SK-N-SH (cell line): ENCODE results near the gene ITIH5. TPM values are rescaled to one million over a fixed set of nuclear protein-coding genes. Genes with fewer than 3 reads are reported as not detected.

Experiments
- CTCF ChIA-PET: fragments of 300-600, 350-600 bp; formaldehyde crosslinking; extraction: SDS; loops from one replicate; lab custom pipeline; 2021; lab: Yijun Ruan, JAX
- POLR2A ChIA-PET: fragments of 350-600 bp; sonication (Branson Sonifier 250); formaldehyde crosslinking; extraction: SDS; loops from one replicate; lab custom pipeline; 2020; ENCODE audit warnings: antibody characterized with exemption, inconsistent platforms; lab: Yijun Ruan, JAX
- DNase-seq: peaks from one replicate; pipeline ENCODE4 v3.0.0; 2012
- H2AFZ ChIP-seq: fragments of 200-600 bp; sonication (generic); 2 replicates; pipeline ENCODE4 v1.8.1; 2016; ENCODE audit warnings: antibody characterized with exemption, mild to moderate bottlenecking, low read depth
- H3F3A ChIP-seq: fragments of 200-600 bp; sonication (generic); replicated peaks from 2 replicates; pipeline ENCODE3; 2016; ENCODE audit warnings: antibody characterized with exemption, mild to moderate bottlenecking; ENCODE audit not compliant: insufficient read depth
- H3K27ac ChIP-seq, 2 experiments: fragments of 200-500 bp in 1 of 2; fragments of 200-600 bp in 1 of 2; sonication (Bioruptor generic) in 1 of 2; sonication (generic), shearing (Covaris generic) in 1 of 2; 2 replicates each; pipeline versions ENCODE4 v1.5.1 to v1.6.1; 2014 to 2016; ENCODE audit warnings: low read depth in 2 of 2, inconsistent platforms in 1 of 2, low read length in 1 of 2, mild to moderate bottlenecking in 1 of 2, mixed read lengths in 1 of 2
- H3K27me3 ChIP-seq: fragments of 200-600 bp; sonication (generic), shearing (Covaris generic); 2 replicates; pipeline ENCODE4 v1.6.1; 2016; ENCODE audit warnings: mixed run types; ENCODE audit not compliant: insufficient read depth
- H3K36me3 ChIP-seq, 2 experiments: fragments of 200-500 bp in 1 of 2; fragments of 200-600 bp in 1 of 2; sonication (Bioruptor generic) in 1 of 2; sonication (generic) in 1 of 2; replicated peaks in 1 of 2; 2 replicates each; pipeline versions ENCODE3 to v1.5.1; 2014 to 2016; ENCODE audit warnings: low read length in 1 of 2, mild to moderate bottlenecking in 1 of 2; ENCODE audit not compliant: insufficient read depth in 2 of 2, control insufficient read depth in 1 of 2
- H3K4me1 ChIP-seq, 2 experiments: fragments of 200-500 bp in 1 of 2; fragments of 200-600 bp in 1 of 2; sonication (Bioruptor generic) in 1 of 2; sonication (generic), shearing (Covaris generic) in 1 of 2; 2 replicates each; pipeline versions ENCODE4 v1.5.1 to v1.6.1; 2014 to 2016; ENCODE audit warnings: low read depth in 1 of 2, low read length in 1 of 2, mixed run types in 1 of 2; ENCODE audit not compliant: insufficient read depth in 2 of 2, control insufficient read depth in 1 of 2
- H3K4me2 ChIP-seq: fragments of 200-600 bp; sonication (generic), shearing (Covaris generic); 2 replicates; pipeline ENCODE4 v1.6.1; 2017; ENCODE audit warnings: mixed run types
- H3K4me3 ChIP-seq, 2 experiments: fragments of 200-500 bp in 1 of 2; fragments of 200-600 bp in 1 of 2; sonication (Bioruptor generic) in 1 of 2; sonication (generic), shearing (Covaris generic) in 1 of 2; 2 replicates each; pipeline versions ENCODE4 v1.5.1 to v1.8.1; 2014 to 2016; ENCODE audit warnings: low read depth in 2 of 2, inconsistent platforms in 1 of 2, low read length in 1 of 2, mild to moderate bottlenecking in 1 of 2, mixed read lengths in 1 of 2, moderate library complexity in 1 of 2
- H3K79me2 ChIP-seq: fragments of 200-600 bp; sonication (generic); 2 replicates; pipeline ENCODE4 v1.8.1; 2017; ENCODE audit warnings: mild to moderate bottlenecking; ENCODE audit not compliant: insufficient read depth
- H3K9ac ChIP-seq: fragments of 200-600 bp; sonication (generic); 2 replicates; pipeline ENCODE4 v1.6.1; 2017; ENCODE audit warnings: mixed run types
- H3K9me2 ChIP-seq: fragments of 200-600 bp; sonication (generic); 2 replicates; pipeline ENCODE4 v1.6.1; 2017; ENCODE audit warnings: mixed run types
- H3K9me3 ChIP-seq: fragments of 200-600 bp; sonication (generic); 2 replicates; pipeline ENCODE4 v1.6.1; 2017; ENCODE audit warnings: mixed run types, mild to moderate bottlenecking, moderate library complexity
- H4K20me1 ChIP-seq: fragments of 200-600 bp; sonication (generic); 2 replicates; pipeline ENCODE4 v1.6.1; 2017; ENCODE audit warnings: mild to moderate bottlenecking, mixed run types; ENCODE audit not compliant: insufficient read depth
- CHD2 ChIP-seq: fragments of 150-350 bp; IDR thresholded peaks from 2 replicates; pipeline ENCODE4 v1.6.1; 2018; ENCODE audit warnings: low read length; ENCODE audit not compliant: partially characterized antibody
- EZH2phosphoT487 ChIP-seq: fragments of 200-600 bp; sonication (generic); IDR thresholded peaks from 2 replicates; pipeline ENCODE4 v1.6.1; 2017; ENCODE audit warnings: low read depth, mixed run types, mild to moderate bottlenecking, antibody characterized with exemption, moderate library complexity, borderline replicate concordance
- FOSL2 ChIP-seq: IDR thresholded peaks from 2 replicates; pipeline ENCODE4 v1.4.0; 2012; ENCODE audit warnings: low read depth, mild to moderate bottlenecking, moderate library complexity, borderline replicate concordance
- GABPA ChIP-seq: IDR thresholded peaks from 2 replicates; pipeline ENCODE4 v1.4.0; 2012; ENCODE audit warnings: low read depth, mild to moderate bottlenecking
- GATA2 ChIP-seq: sonication (generic); formaldehyde crosslinking; IDR thresholded peaks from 2 replicates; pipeline ENCODE4 v1.5.0; 2020; ENCODE audit warnings: mild to moderate bottlenecking, missing genetic modification reagents
- MEF2A ChIP-seq: IDR thresholded peaks from 2 replicates; pipeline ENCODE4 v1.4.0; 2012; ENCODE audit warnings: low read depth, borderline replicate concordance
- POLR2AphosphoS5 ChIP-seq: IDR thresholded peaks from 2 replicates; pipeline ENCODE4 v1.6.1; 2012; ENCODE audit warnings: low read depth, low read length
- RAD21 ChIP-seq: IDR thresholded peaks from 2 replicates; pipeline ENCODE4 v1.6.1; 2012; ENCODE audit warnings: mild to moderate bottlenecking, low read length
- TCF12 ChIP-seq: IDR thresholded peaks from 2 replicates; pipeline ENCODE4 v1.4.0; 2012
- YY1 ChIP-seq: IDR thresholded peaks from 2 replicates; pipeline ENCODE4 v1.4.0; 2012; ENCODE audit warnings: low read depth, mild to moderate bottlenecking
- WGBS: methylation state at CpG from one replicate; pipeline ENCODE4 v1.1.6; 2017; ENCODE audit warnings: low lambda C conversion rate; 5-methylcytosine and 5-hydroxymethylcytosine counted together
- polyA plus RNA-seq, 3 experiments: library from polyadenylated mRNA; depleted of rRNA; stranded (reverse); fragments of >200 nt; gene quantifications; 2 replicates each; pipeline ENCODE4 v1.2.3, GENCODE V29; 2012
- TF ChIP-seq, protein P1 (sequence below): IDR thresholded peaks from 2 replicates; pipeline ENCODE4 v1.4.0; 2012; ENCODE audit warnings: low read depth
- TF ChIP-seq, protein P2 (sequence below): fragments of 150-350 bp; IDR thresholded peaks from 2 replicates; pipeline ENCODE4 v1.6.1; 2016; ENCODE audit warnings: mild to moderate bottlenecking, low read depth, low read length
- TF ChIP-seq, protein P3 (sequence below): IDR thresholded peaks from 2 replicates; pipeline ENCODE4 v1.4.0; 2012; ENCODE audit warnings: low read depth, borderline replicate concordance
- TF ChIP-seq, protein P4 (sequence below): IDR thresholded peaks from 2 replicates; pipeline ENCODE4 v1.4.0; 2012; ENCODE audit warnings: low read depth, borderline replicate concordance

ITIH5 gene
- polyA plus RNA-seq, 1 of the 3 experiments (the other 2 are of a cell fraction), result 0.07 TPM

DNA sequence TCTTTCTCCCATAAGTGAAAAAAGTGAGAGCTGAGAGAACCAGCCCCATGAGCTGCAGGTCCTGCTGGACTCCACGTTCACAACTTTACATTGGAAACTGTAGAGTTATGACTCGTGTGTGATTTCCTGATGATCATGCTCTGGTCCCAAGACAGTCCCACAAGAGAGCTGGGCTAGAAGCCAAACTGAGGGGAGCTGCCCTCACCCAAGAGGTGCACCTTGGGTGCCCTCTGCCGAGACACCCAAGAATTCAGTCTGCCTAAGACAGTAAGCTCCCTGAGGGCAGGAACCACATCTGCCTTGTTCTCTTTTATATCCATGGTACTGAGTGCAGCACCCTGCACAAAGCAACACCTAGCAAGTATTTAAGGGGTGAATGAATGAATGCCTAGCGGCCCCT lies 143.1 kb downstream of the ITIH5 start:
- Histone ChIP-seq H3K9ac (no peak overlapping the region), H3K9me3 (no peaks in the 10 kb centered on the region), H3K79me2 (no peaks in the 10 kb centered on the region), H3K4me2 (no peak overlapping the region), H3K27ac (no peak overlapping the region), H2AFZ (no peak overlapping the region), H3K9me2 (no peaks in the 10 kb centered on the region), H3K4me3 (no peak overlapping the region), H3K4me1 (peaks cover 0 to 3% of the 10 kb centered on the region in 2 experiments; a peak in 1 of 4 replicates), H4K20me1 (no peaks in the 10 kb centered on the region), H3K27me3 (no peaks in the 10 kb centered on the region), H3K36me3 (no peaks in the 10 kb centered on the region), H3F3A (no peaks in the 10 kb centered on the region)
- POLR2A ChIA-PET, result no interaction called here
- TF ChIP-seq CHD2 (no peak), EZH2phosphoT487 (no peak), TCF12 (no peak), POLR2AphosphoS5 (no peak), RAD21 (no peak), FOSL2 (no peak), GABPA (no peak), MEF2A (no peak), YY1 (no peak), GATA2 (no peak)
- TF ChIP-seq, protein P1, sequence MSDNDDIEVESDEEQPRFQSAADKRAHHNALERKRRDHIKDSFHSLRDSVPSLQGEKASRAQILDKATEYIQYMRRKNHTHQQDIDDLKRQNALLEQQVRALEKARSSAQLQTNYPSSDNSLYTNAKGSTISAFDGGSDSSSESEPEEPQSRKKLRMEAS, result no peak
- TF ChIP-seq, protein P2, sequence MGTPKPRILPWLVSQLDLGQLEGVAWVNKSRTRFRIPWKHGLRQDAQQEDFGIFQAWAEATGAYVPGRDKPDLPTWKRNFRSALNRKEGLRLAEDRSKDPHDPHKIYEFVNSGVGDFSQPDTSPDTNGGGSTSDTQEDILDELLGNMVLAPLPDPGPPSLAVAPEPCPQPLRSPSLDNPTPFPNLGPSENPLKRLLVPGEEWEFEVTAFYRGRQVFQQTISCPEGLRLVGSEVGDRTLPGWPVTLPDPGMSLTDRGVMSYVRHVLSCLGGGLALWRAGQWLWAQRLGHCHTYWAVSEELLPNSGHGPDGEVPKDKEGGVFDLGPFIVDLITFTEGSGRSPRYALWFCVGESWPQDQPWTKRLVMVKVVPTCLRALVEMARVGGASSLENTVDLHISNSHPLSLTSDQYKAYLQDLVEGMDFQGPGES, result no peak
- TF ChIP-seq, protein P3, sequence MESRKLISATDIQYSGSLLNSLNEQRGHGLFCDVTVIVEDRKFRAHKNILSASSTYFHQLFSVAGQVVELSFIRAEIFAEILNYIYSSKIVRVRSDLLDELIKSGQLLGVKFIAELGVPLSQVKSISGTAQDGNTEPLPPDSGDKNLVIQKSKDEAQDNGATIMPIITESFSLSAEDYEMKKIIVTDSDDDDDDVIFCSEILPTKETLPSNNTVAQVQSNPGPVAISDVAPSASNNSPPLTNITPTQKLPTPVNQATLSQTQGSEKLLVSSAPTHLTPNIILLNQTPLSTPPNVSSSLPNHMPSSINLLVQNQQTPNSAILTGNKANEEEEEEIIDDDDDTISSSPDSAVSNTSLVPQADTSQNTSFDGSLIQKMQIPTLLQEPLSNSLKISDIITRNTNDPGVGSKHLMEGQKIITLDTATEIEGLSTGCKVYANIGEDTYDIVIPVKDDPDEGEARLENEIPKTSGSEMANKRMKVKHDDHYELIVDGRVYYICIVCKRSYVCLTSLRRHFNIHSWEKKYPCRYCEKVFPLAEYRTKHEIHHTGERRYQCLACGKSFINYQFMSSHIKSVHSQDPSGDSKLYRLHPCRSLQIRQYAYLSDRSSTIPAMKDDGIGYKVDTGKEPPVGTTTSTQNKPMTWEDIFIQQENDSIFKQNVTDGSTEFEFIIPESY, result no peak
- TF ChIP-seq, protein P4, sequence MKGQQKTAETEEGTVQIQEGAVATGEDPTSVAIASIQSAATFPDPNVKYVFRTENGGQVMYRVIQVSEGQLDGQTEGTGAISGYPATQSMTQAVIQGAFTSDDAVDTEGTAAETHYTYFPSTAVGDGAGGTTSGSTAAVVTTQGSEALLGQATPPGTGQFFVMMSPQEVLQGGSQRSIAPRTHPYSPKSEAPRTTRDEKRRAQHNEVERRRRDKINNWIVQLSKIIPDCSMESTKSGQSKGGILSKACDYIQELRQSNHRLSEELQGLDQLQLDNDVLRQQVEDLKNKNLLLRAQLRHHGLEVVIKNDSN, result no peak
- 35% methylated on average over 3 of the region's 4 CpGs for WGBS
- CTCF ChIA-PET, result interaction anchor here (0.6 to 6.6 kb wide), 7 partner anchors 10 to 1781 kb away, joined by 3 to 152 read pairs (median 3); no protein-coding TSS in a partner anchor
- DNase-seq, result no peak
